GOT3 (cell line): Measurements from ENCODE around the gene GRID1.
"Not testable (repeated sequence)": the region's sequence is repeated elsewhere in the genome, so short reads cannot be mapped to it uniquely, and the experiment has no call there.

Experiments
- DNase-seq: peaks from one replicate; lab custom pipeline; 2025; ENCODE audit warnings: mixed read lengths; lab: John Stamatoyannopoulos, UW

The GRID1 gene

GRCh38 chr10:86138551-86139065 is 228.0 kb downstream of the GRID1 start:
- no peak for DNase-seq

GRCh38 chr10:86137561-86137960 is 229.0 kb downstream of the GRID1 start:
- DNase-seq, result no peak

- DNase-seq, result no peak
Measured at GRCh38 chr10:86136934-86137333, 229.7 kb downstream of the GRID1 start.

- DNase-seq, result no peak
Measured at GRCh38 chr10:86135191-86135590, 231.4 kb downstream of the GRID1 start.

- DNase-seq, result no peak
Measured at GRCh38 chr10:86130737-86131475, 235.7 kb downstream of the GRID1 start.

GRCh38 chr10:86130041-86130440 is 236.6 kb downstream of the GRID1 start:
- DNase-seq, result no peak

GRCh38 chr10:86128360-86128759 is 238.2 kb downstream of the GRID1 start:
- no peak for DNase-seq

GRCh38 chr10:86127274-86127819 is 239.2 kb downstream of the GRID1 start:
- no peak for DNase-seq

- no peak for DNase-seq
Measured at GRCh38 chr10:86124734-86125133, 241.9 kb downstream of the GRID1 start.

GRCh38 chr10:86123715-86124114 is 242.9 kb downstream of the GRID1 start:
- no peak for DNase-seq

GRCh38 chr10:86123304-86123703 is 243.3 kb downstream of the GRID1 start:
- DNase-seq, result no peak

GRCh38 chr10:86122646-86123045 is 243.9 kb downstream of the GRID1 start:
- DNase-seq, result no peak

GRCh38 chr10:86121200-86121599 is 245.4 kb downstream of the GRID1 start:
- no peak for DNase-seq

- no peak for DNase-seq
Measured at GRCh38 chr10:86117051-86117450, 249.5 kb downstream of the GRID1 start.

- DNase-seq, result no peak
Measured at GRCh38 chr10:86113983-86114382, 252.6 kb downstream of the GRID1 start.

GRCh38 chr10:86113501-86113900 is 253.1 kb downstream of the GRID1 start:
- no peak for DNase-seq

GRCh38 chr10:86113044-86113443 is 253.6 kb downstream of the GRID1 start:
- no peak for DNase-seq

- no peak for DNase-seq
Measured at GRCh38 chr10:86111902-86112545, 254.6 kb downstream of the GRID1 start.

GRCh38 chr10:86110156-86110786 is 256.3 kb downstream of the GRID1 start:
- no peak for DNase-seq

GRCh38 chr10:86109421-86109820 is 257.2 kb downstream of the GRID1 start:
- no peak for DNase-seq

GRCh38 chr10:86108696-86109095 is 257.9 kb downstream of the GRID1 start:
- DNase-seq, result no peak

- not testable (repeated sequence) for DNase-seq
Measured at GRCh38 chr10:86107611-86108310, 258.8 kb downstream of the GRID1 start.
